ENCODE results near the gene AKAP6.
A peak's percentile ranks its signal among the peaks of the same experiment; 100 is the strongest.

Gene AKAP6

DNA sequence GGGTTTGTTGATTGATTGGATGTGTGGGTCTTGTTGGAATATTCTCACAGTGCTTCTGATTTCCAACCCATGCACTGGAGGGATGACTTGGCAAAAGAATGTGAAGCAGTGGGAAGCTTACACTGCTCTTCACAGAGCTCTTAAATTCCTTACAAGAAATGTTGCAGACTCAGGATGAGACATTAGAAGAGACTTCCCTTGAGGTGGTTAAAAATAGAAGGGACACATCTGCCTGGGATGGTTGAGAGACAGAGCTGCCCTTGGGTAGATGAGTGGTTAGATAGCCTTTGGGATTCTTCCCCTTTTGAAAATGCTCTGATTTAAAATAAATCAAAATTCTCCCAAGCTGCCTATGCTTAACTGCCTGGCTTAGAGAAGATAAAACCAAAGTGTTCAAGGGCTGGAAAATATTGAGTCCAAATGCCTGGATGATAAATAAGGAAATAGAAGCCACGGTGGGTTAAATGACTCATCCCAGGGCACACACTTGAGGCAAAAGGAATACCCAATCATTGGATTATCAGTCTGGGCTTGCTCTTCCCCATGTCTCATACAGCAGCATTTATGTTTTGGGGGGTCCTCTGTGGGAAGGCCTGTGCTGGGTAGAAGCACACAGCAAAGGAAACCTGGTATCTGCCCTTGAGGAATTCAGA lies 264.3 kb downstream of the AKAP6 start:
- Mint-ChIP-seq H3K27me3 (ENCODE audit: low read depth, poor library complexity) (peaks cover 3% of the 10 kb centered on the region), H3K36me3 (ENCODE audit: low read depth) (no peaks in the 10 kb centered on the region), H3K27ac (peak overlapping the region; percentile 0), H3K9me3 (peaks cover under 1% of the 10 kb centered on the region), H3K4me1 (peaks cover 10% of the 10 kb centered on the region), H3K4me3 (no peak overlapping the region)
- TF ChIP-seq, protein P1, sequence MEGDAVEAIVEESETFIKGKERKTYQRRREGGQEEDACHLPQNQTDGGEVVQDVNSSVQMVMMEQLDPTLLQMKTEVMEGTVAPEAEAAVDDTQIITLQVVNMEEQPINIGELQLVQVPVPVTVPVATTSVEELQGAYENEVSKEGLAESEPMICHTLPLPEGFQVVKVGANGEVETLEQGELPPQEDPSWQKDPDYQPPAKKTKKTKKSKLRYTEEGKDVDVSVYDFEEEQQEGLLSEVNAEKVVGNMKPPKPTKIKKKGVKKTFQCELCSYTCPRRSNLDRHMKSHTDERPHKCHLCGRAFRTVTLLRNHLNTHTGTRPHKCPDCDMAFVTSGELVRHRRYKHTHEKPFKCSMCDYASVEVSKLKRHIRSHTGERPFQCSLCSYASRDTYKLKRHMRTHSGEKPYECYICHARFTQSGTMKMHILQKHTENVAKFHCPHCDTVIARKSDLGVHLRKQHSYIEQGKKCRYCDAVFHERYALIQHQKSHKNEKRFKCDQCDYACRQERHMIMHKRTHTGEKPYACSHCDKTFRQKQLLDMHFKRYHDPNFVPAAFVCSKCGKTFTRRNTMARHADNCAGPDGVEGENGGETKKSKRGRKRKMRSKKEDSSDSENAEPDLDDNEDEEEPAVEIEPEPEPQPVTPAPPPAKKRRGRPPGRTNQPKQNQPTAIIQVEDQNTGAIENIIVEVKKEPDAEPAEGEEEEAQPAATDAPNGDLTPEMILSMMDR (IDR thresholded peaks at IDR 0.05) = no peak
- DNase-seq = no peak

DNA sequence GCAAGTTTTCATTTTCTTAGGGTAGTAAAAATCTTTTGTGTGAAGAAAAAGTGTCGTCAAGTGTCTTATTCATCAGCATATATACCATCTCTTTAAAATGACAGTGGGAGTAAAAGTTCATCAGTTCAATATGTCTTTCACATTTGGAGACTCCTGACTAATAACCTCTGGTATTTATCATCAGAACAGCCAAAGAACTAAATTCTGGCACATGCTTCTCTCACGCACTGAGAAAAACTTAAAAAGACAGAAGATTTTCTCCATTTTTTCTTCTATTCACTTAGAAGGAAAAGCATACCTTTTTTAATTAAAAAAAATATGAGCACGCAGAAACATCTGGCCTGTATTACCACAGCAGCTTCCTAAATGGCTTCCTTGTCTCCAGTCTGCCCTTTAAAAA lies 265.7 kb downstream of the AKAP6 start:
- Mint-ChIP-seq H3K4me1 (no peaks in the 10 kb centered on the region), H3K27ac (no peak overlapping the region)

DNA sequence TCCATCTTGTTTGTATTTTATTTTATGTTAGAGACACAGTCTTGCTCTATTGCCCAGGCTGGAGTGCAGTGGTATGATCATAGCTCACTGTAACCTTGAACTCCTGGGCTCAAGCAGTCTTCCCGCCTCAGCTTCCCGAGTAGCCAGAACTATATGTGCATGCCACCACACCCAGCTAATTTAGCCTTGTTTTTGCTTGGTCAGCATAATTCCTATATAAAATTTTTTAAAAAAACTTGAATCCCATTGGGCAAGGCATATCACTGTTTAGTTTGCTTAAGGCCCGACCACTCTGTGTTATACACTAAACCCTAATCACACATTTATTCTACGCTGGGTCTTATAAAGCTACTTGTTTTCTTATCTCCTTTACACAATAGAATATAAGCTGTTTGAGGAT lies 266.4 kb downstream of the AKAP6 start:
- no peak for DNase-seq
- no peaks in the 10 kb centered on the region for H3K4me1 Mint-ChIP-seq
- H3K27ac Mint-ChIP-seq = no peak overlapping the region
- no peak overlapping the region for H3K4me3 Mint-ChIP-seq
- H3K36me3 Mint-ChIP-seq (ENCODE audit: low read depth) = no peaks in the 10 kb centered on the region
- no peaks in the 10 kb centered on the region for H3K9me3 Mint-ChIP-seq
- peaks cover 4% of the 10 kb centered on the region for H3K27me3 Mint-ChIP-seq (ENCODE audit: low read depth, poor library complexity)
- TF ChIP-seq, protein P1 (IDR thresholded peaks at IDR 0.05) = no peak

More for the DNA sequence above, 265.7 kb downstream of the AKAP6 start:
- H3K4me3 Mint-ChIP-seq = no peak overlapping the region
- peaks cover 3% of the 10 kb centered on the region for H3K27me3 Mint-ChIP-seq (ENCODE audit: low read depth, poor library complexity)
- TF ChIP-seq, protein P1 (IDR thresholded peaks at IDR 0.05) = no peak
- H3K9me3 Mint-ChIP-seq = no peaks in the 10 kb centered on the region
- no peak for DNase-seq
- H3K36me3 Mint-ChIP-seq (ENCODE audit: low read depth) = no peaks in the 10 kb centered on the region

DNA sequence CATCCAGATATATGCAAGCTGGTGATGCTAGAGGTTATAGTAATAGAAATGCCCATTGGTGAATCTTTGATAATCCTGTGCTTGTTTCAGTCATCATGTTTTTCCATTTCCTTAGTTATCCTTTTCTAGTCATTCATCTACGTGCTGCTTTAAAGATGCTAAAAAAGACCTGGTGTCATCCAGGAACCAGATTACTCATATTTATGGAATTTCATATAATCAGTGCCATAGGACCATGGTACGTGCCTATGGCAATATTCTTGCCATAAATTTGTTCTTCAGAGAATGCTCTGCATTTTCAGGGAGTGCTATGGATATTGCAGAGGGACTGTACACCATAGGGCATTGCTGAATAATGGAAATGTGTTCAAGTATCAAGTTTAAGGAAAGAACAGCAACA lies 267.3 kb downstream of the AKAP6 start:
- H3K27me3 Mint-ChIP-seq (ENCODE audit: low read depth, poor library complexity) = peaks cover 6% of the 10 kb centered on the region
- no peak overlapping the region for H3K4me3 Mint-ChIP-seq
- H3K27ac Mint-ChIP-seq = no peak overlapping the region
- TF ChIP-seq, protein P1 (IDR thresholded peaks at IDR 0.05) = no peak
- no peak for DNase-seq
- H3K36me3 Mint-ChIP-seq (ENCODE audit: low read depth) = no peaks in the 10 kb centered on the region
- peaks cover 7% of the 10 kb centered on the region for H3K4me1 Mint-ChIP-seq
- H3K9me3 Mint-ChIP-seq = no peaks in the 10 kb centered on the region

DNA sequence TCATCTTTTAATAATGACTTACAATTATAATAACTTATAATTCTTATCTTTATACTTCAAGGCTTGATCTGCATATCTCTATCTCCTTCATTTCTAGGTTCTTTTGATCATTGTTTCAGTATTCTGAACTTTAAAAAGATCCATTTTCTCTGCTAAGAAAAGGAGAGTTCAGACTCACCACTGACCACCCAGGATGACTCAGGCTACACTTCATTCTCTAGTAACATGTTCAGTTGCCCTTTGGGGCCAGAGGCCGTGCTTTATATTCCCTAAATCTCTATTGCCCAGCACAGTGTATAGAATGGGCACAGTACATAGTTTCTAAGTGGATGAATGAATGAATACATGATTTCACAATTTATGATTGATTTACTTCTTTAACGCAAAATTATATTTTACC lies 268.7 kb downstream of the AKAP6 start:
- Mint-ChIP-seq H3K4me1 (peaks cover 14% of the 10 kb centered on the region), H3K4me3 (no peak overlapping the region), H3K9me3 (no peaks in the 10 kb centered on the region), H3K36me3 (ENCODE audit: low read depth) (no peaks in the 10 kb centered on the region), H3K27ac (no peak overlapping the region), H3K27me3 (ENCODE audit: low read depth, poor library complexity) (peaks cover 13% of the 10 kb centered on the region)
- no peak for DNase-seq
- TF ChIP-seq, protein P1 (IDR thresholded peaks at IDR 0.05) = no peak

DNA sequence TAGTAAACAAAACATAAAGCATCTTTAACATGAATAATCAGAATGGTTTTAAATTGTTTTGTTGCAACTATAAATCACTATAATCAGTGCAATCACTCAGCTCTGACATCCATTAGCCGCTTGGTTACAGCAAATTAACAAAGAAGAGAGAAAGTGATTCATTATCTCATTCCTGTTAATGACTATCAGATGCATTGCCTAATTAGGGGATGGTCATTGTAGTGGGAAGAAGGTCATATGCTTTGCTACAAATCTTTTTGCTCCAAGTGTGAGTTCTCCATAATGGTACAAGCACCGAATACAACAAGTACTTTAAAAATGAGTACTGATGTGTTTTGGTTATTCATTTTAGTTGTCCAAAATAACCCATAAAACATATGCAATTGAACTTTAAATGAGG lies 272.0 kb downstream of the AKAP6 start:
- Mint-ChIP-seq H3K4me3 (no peak overlapping the region), H3K27me3 (ENCODE audit: low read depth, poor library complexity) (peaks cover 15% of the 10 kb centered on the region), H3K36me3 (ENCODE audit: low read depth) (no peaks in the 10 kb centered on the region), H3K27ac (no peak overlapping the region), H3K9me3 (no peaks in the 10 kb centered on the region), H3K4me1 (peaks cover 14% of the 10 kb centered on the region)
- DNase-seq = no peak
- TF ChIP-seq, protein P1 (IDR thresholded peaks at IDR 0.05) = no peak
